GM12878 (cell line): Measurements from ENCODE around the gene SASH1. TPM values are rescaled to one million over a fixed set of nuclear protein-coding genes. Genes with fewer than 3 reads are reported as not detected.

Experiments
- ATAC-seq: fragments of 200-7000 bp; cut with Tn5 transposase; 3 replicates; pipeline ENCODE4 v1.9.1; 2020; ENCODE audit warnings: mild to moderate bottlenecking, moderate library complexity
- BruUV-seq: library from RNA; stranded (reverse); fragments of 400-500 nt; replicated peaks from 2 replicates; lab custom pipeline; 2021; lab: Mats Ljungman, UMichigan
- CTCF ChIA-PET: fragments of 300-600 bp; sonication (Branson Sonifier 250); formaldehyde crosslinking; extraction: SDS; loops from one replicate; lab custom pipeline; 2021; ENCODE audit warnings: inconsistent platforms; lab: Yijun Ruan, JAX
- POLR2A ChIA-PET: fragments of 350-600 bp; formaldehyde crosslinking; extraction: SDS; loops from one replicate; lab custom pipeline; 2021; ENCODE audit warnings: inconsistent platforms; lab: Charles Lee
- RAD21 ChIA-PET: fragments of 300-600 bp; sonication (Branson Sonifier 250); formaldehyde crosslinking; loops from one replicate; lab custom pipeline; 2023; ENCODE audit warnings: antibody characterized with exemption; ENCODE audit not compliant: unreplicated experiment; lab: Charles Lee
- SMC1A ChIA-PET: fragments of 300-600 bp; sonication (Branson Sonifier 250); formaldehyde crosslinking; loops from one replicate; lab custom pipeline; 2023; ENCODE audit not compliant: unreplicated experiment, uncharacterized antibody; lab: Charles Lee
- DNase-seq: peaks from one replicate; pipeline ENCODE4 v3.0.0-alpha.2; 2011; ENCODE audit warnings: low read depth, low spot score
- FAIRE-seq: peaks from 3 replicates; lab custom pipeline; 2011; peaks lifted over from hg19 to GRCh38; lab: Jason Lieb, UNC
- H2AFZ ChIP-seq: 2 replicates; pipeline ENCODE4 v1.6.0; 2011; ENCODE audit warnings: low read depth, low read length, control low read depth; ENCODE audit not compliant: control insufficient read depth
- H3K27ac ChIP-seq: 2 replicates; pipeline ENCODE4 v1.5.1; 2011; ENCODE audit warnings: control low read depth; ENCODE audit not compliant: control insufficient read depth, insufficient read depth
- H3K27me3 ChIP-seq, 2 experiments: replicated peaks in 1 of 2; 2 replicates each; pipeline versions ENCODE4 v1.6.0 to v1.6.1; 2011; ENCODE audit warnings: low read length in 1 of 2; ENCODE audit not compliant: control insufficient read depth in 2 of 2, insufficient read depth in 2 of 2
- H3K36me3 ChIP-seq, 2 experiments: 2 replicates each; pipeline ENCODE4 v1.5.1; 2011; ENCODE audit warnings: low read length in 1 of 2; ENCODE audit not compliant: control insufficient read depth in 2 of 2, insufficient read depth in 2 of 2
- H3K4me1 ChIP-seq: 2 replicates; pipeline ENCODE4 v1.6.1; 2011; ENCODE audit warnings: mild to moderate bottlenecking, low read length, moderate library complexity, mixed read lengths; ENCODE audit not compliant: control insufficient read depth, insufficient read depth
- H3K4me2 ChIP-seq: 2 replicates; pipeline ENCODE4 v1.6.0; 2011; ENCODE audit warnings: control low read depth; ENCODE audit not compliant: control insufficient read depth, insufficient read depth
- H3K4me3 ChIP-seq: fragments of 200-600 bp; sonication (generic); 2 replicates; pipeline ENCODE4 v1.5.1; 2016
- H3K79me2 ChIP-seq: 2 replicates; pipeline ENCODE4 v1.6.0; 2011; ENCODE audit warnings: low read length; ENCODE audit not compliant: control insufficient read depth, insufficient read depth
- H3K9ac ChIP-seq: 2 replicates; pipeline ENCODE4 v1.8.0; 2011; ENCODE audit warnings: low read length, control low read depth, mixed read lengths; ENCODE audit not compliant: control insufficient read depth, insufficient read depth
- H3K9me3 ChIP-seq: replicated peaks from 3 replicates; pipeline ENCODE4 v1.5.1; 2011; ENCODE audit warnings: mild to moderate bottlenecking, low read length; ENCODE audit not compliant: control insufficient read depth, insufficient read depth
- H4K20me1 ChIP-seq: 2 replicates; pipeline ENCODE4 v1.6.0; 2011; ENCODE audit not compliant: control insufficient read depth, insufficient read depth
- ATF7 ChIP-seq: fragments of 450-650 bp; IDR thresholded peaks from 2 replicates; pipeline ENCODE4 v1.6.1; 2016; ENCODE audit warnings: low read depth, mild to moderate bottlenecking
- BHLHE40 ChIP-seq, 2 experiments: fragments of 450-650 bp in 1 of 2; IDR thresholded peaks; 2 replicates each; pipeline ENCODE4 v1.6.1; 2011 to 2017; ENCODE audit warnings: low read depth in 2 of 2, borderline replicate concordance in 1 of 2, improper control_type of control experiment in 1 of 2, low read length in 1 of 2, mild to moderate bottlenecking in 1 of 2
- CBFB ChIP-seq: IDR thresholded peaks from 2 replicates; pipeline ENCODE4 v1.6.1; 2016; ENCODE audit warnings: antibody characterized with exemption, low read depth
- CEBPB ChIP-seq, 2 experiments: fragments of 150-350 bp in 1 of 2; IDR thresholded peaks; 2 replicates each; pipeline ENCODE4 v1.6.1; 2012 to 2014; ENCODE audit warnings: low read depth in 2 of 2, low read length in 2 of 2, borderline replicate concordance in 1 of 2, inconsistent platforms in 1 of 2
- CREM ChIP-seq: IDR thresholded peaks from 2 replicates; pipeline ENCODE4 v1.6.1; 2014; ENCODE audit warnings: antibody characterized with exemption, low read depth
- EED ChIP-seq: sonication (generic); IDR thresholded peaks from 2 replicates; pipeline ENCODE4 v1.6.1; 2016; ENCODE audit warnings: antibody characterized with exemption, low read depth
- MTA3 ChIP-seq: IDR thresholded peaks from 2 replicates; pipeline ENCODE4 v1.6.1; 2012; ENCODE audit warnings: low read length, inconsistent platforms, borderline replicate concordance
- RCOR1 ChIP-seq: conservative IDR thresholded peaks from 2 replicates; pipeline ENCODE4 v1.6.1; 2012; ENCODE audit warnings: low read depth, low read length, improper control_type of control experiment
- RELA ChIP-seq: fragments of 450-650 bp; IDR thresholded peaks from 2 replicates; pipeline ENCODE4 v1.8.0; 2014; ENCODE audit warnings: borderline replicate concordance; ENCODE audit not compliant: partially characterized antibody
- RUNX3 ChIP-seq: IDR thresholded peaks from 2 replicates; pipeline ENCODE4 v1.6.1; 2012; ENCODE audit warnings: low read length, inconsistent platforms
- SMARCA5 ChIP-seq: fragments of 450-650 bp; IDR thresholded peaks from 2 replicates; pipeline ENCODE4 v1.6.1; 2017; ENCODE audit warnings: mild to moderate bottlenecking
- SREBF2 ChIP-seq: IDR thresholded peaks from 2 replicates; pipeline ENCODE4 v1.6.1; 2012; ENCODE audit warnings: mild to moderate bottlenecking, low read length
- STAT1 ChIP-seq: fragments of 450-650 bp; conservative IDR thresholded peaks from 2 replicates; pipeline ENCODE4 v1.6.1; 2014; ENCODE audit warnings: antibody characterized with exemption, mild to moderate bottlenecking
- WRNIP1 ChIP-seq: IDR thresholded peaks from 2 replicates; pipeline ENCODE4 v1.6.1; 2011; ENCODE audit warnings: low read depth, low read length, improper control_type of control experiment, borderline replicate concordance
- ZNF24 ChIP-seq: fragments of 450-650 bp; IDR thresholded peaks from 2 replicates; pipeline ENCODE4 v1.6.1; 2017; ENCODE audit warnings: antibody characterized with exemption, mild to moderate bottlenecking
- WGBS: methylation state at CpG from one replicate; pipeline ENCODE4 v1.1.6; 2016; ENCODE audit warnings: low lambda C conversion rate; ENCODE audit not compliant: insufficient replicate concordance, insufficient coverage; ENCODE audit errors: missing lambda C conversion rate; 5-methylcytosine and 5-hydroxymethylcytosine counted together
- in situ Hi-C: fragments of 300-500 bp; cut with MboI; formaldehyde crosslinking; loops from 9 replicates; pipeline ENCODE4 v1.14.3; 2018; ENCODE audit warnings: mixed read lengths
- intact Hi-C: fragments of 100-400 bp; cut with micrococcal nuclease; formaldehyde crosslinking; loops from one replicate; pipeline ENCODE4 v1.14.2; 2022; ENCODE audit not compliant: unreplicated experiment
- polyA plus RNA-seq, 11 experiments: library from polyadenylated mRNA; depleted of rRNA in 4 of 11; unstranded in 6 of 11; stranded (reverse) in 5 of 11; fragments of >200 nt; fragmentation: Nextera tagmentation in 4 of 11; fragmentation: Illumina TruSeq in 1 of 11; extraction: Ambion mirVana in 4 of 11; extraction: Trizol in 1 of 11; gene quantifications; 1 replicate in 1 of 11; 2 replicates in 10 of 11; pipeline versions ENCODE4 v1.2.1 to v1.2.3, GENCODE V29; 2011 to 2016; ENCODE audit warnings: inconsistent platforms in 2 of 11, missing spikeins in 2 of 11, low read depth in 1 of 11
- total RNA-seq, 4 experiments: library from RNA; depleted of rRNA in 3 of 4; stranded (reverse); fragments of >200 nt in 3 of 4; fragmentation: Illumina TruSeq in 1 of 4; extraction: Trizol in 1 of 4; gene quantifications; 2 replicates each; pipeline versions ENCODE4 v1.2.1 to v1.2.3, GENCODE V29; 2013 to 2021

Gene SASH1
- total and polyA plus RNA-seq, 10 of the 15 experiments (the other 5 are each of a cell fraction or from before 2014, with no cell fraction given) = 0.01 to 0.73 (median 0.14) TPM; not detected in 4

DNA sequence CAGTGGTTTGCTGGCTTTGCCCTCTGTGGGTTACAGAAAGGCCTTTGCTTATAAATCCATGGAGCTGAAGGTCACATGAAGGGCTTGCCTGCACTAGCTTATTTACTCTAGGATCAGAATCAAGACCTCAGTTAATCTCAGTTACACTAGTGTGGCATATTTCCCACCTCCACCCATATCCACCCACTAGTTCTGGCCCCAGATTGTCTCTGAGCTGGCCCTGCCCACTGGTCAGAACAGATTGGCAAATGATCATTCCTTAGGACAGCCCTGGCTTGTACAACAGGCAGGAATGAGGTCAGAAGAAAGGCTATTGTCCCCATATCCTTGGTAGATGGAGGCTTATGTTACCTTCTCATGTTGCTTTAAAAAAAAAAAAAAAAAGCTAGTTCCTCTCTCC is 33.3 kb upstream of the SASH1 start:
- Histone ChIP-seq H3K4me1 (no peaks in the 10 kb centered on the region), H3K27ac (no peak overlapping the region), H3K4me3 (no peak overlapping the region), H3K9ac (no peak overlapping the region), H4K20me1 (no peaks in the 10 kb centered on the region), H3K27me3 (no peaks in the 10 kb centered on the region), H3K9me3 (no peaks in the 10 kb centered on the region), H2AFZ (no peak overlapping the region), H3K79me2 (no peaks in the 10 kb centered on the region), H3K4me2 (no peak overlapping the region), H3K36me3 (no peaks in the 10 kb centered on the region)
- POLR2A ChIA-PET = no interaction called here
- RAD21 ChIA-PET = no interaction called here
- ATAC-seq (no peak), DNase-seq (no peak), FAIRE-seq (no peak)
- SMC1A ChIA-PET = no interaction called here
- CTCF ChIA-PET = no interaction called here
- intact Hi-C loops = no loop called here
- BruUV-seq = no TSS peak
- no peak for TF ChIP-seq CEBPB (IDR thresholded peaks at IDR 0.05; ENCODE audit: borderline replicate concordance in 1 of 2, low read depth in 2 of 2, low read length in 2 of 2)
- no peak for TF ChIP-seq SREBF2
- no peak for TF ChIP-seq ATF7
- in situ Hi-C loops = no loop called here

DNA sequence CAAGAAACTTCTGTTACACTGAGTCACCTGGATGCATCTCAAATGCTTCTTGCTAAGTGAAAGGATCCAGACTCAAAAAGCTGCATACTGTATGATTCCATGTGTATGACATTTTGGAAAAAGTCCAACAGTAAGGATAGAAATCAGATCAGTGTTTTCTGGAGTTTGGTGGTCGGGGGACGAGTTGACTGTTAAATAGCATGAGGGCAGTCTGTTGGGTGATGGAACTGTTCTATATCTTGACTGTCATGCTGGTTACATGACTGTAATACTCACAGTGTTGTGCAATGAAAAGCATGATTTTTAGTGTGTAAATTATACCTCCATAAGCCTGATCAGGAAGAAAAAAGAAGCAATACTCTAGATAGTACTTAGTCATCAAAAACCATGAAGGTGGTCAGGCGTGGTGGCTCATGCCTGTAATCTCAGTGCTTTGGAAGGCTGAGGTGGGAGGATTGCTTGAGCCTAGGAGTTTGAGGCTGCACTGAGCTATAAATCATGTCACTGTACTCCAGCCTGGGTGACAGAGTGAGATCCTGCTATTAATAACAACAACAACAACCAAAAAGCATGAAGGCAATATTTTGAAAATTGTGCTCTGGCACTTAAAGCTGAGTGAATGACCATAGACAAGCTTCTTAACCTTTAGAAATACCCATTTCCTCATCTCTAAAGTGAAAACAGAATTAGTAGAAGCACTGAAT is 30.5 kb upstream of the SASH1 start:
- WGBS = 1% methylated on average over 3 of the region's 3 CpGs
- CTCF ChIA-PET = no interaction called here

More for the DNA sequence above, 30.5 kb upstream of the SASH1 start:
- TF ChIP-seq MTA3 = no peak
- no peak for TF ChIP-seq CBFB
- no peak for TF ChIP-seq EED
- TF ChIP-seq RUNX3 = no peak
- TF ChIP-seq CREM = no peak
- TF ChIP-seq RELA = no peak
- no peak for TF ChIP-seq ZNF24
- no peak for TF ChIP-seq STAT1
- no peak for TF ChIP-seq RCOR1
- TF ChIP-seq BHLHE40 (IDR thresholded peaks at IDR 0.05; ENCODE audit: borderline replicate concordance in 1 of 2, low read depth in 2 of 2, low read length in 1 of 2) = no peak
- TF ChIP-seq SMARCA5 = no peak
- TF ChIP-seq WRNIP1 = no peak
- H3K27ac ChIP-seq = no peak overlapping the region
- POLR2A ChIA-PET = no interaction called here
- no peaks in the 10 kb centered on the region for H3K36me3 ChIP-seq
- no peak for FAIRE-seq
- SMC1A ChIA-PET = no interaction called here
- ATAC-seq = no peak
- intact Hi-C loops (no loop called here), in situ Hi-C loops (no loop called here)
- H3K79me2 ChIP-seq = no peaks in the 10 kb centered on the region
- DNase-seq = no peak
- no peak overlapping the region for H2AFZ ChIP-seq
- no peaks in the 10 kb centered on the region for H3K9me3 ChIP-seq
- RAD21 ChIA-PET = no interaction called here
- BruUV-seq = no TSS peak
- no peak overlapping the region for H3K4me2 ChIP-seq
- no peaks in the 10 kb centered on the region for H4K20me1 ChIP-seq
- H3K9ac ChIP-seq = no peak overlapping the region
- H3K4me1 ChIP-seq = no peaks in the 10 kb centered on the region
- H3K27me3 ChIP-seq = no peaks in the 10 kb centered on the region
- no peak overlapping the region for H3K4me3 ChIP-seq
